GM13976 (cell line): ENCODE measurements around the gene FARS2.

Experiments
- DNase-seq: peaks from one replicate; pipeline ENCODE4 v3.0.0; 2012; ENCODE audit warnings: low spot score
- CTCF ChIP-seq: IDR thresholded peaks from 2 replicates; pipeline ENCODE4 v1.5.1; 2012; ENCODE audit warnings: borderline replicate concordance, mild to moderate bottlenecking; ENCODE audit not compliant: insufficient read depth; ENCODE audit errors: extremely low read depth, missing control alignments, control extremely low read depth
- in situ Hi-C: fragments of 300-500 bp; cut with MboI; formaldehyde crosslinking; loops from one replicate; pipeline ENCODE4 v1.12.0; 2022; ENCODE audit warnings: low sequenced_read_pairs, mixed read lengths, inconsistent platforms; ENCODE audit not compliant: unreplicated experiment

The FARS2 gene

GRCh38 chr6:5781019-5781418 lies 519.7 kb downstream of the FARS2 start:
- in situ Hi-C loops, result no loop called here
- no peak for DNase-seq
- TF ChIP-seq CTCF, result no peak

- in situ Hi-C loops, result no loop called here
- TF ChIP-seq CTCF, result no peak
- DNase-seq, result no peak
These were observed 520.7 kb downstream of the FARS2 start for GRCh38 chr6:5781966-5782556.

GRCh38 chr6:5782783-5783547 lies 521.7 kb downstream of the FARS2 start:
- in situ Hi-C loops, result no loop called here
- no peak for DNase-seq
- no peak for TF ChIP-seq CTCF

GRCh38 chr6:5783584-5784089 lies 522.3 kb downstream of the FARS2 start:
- DNase-seq, result no peak
- in situ Hi-C loops, result no loop called here
- no peak for TF ChIP-seq CTCF

GRCh38 chr6:5785249-5785648 lies 523.9 kb downstream of the FARS2 start:
- no peak for DNase-seq
- in situ Hi-C loops, result no loop called here
- no peak for TF ChIP-seq CTCF

GRCh38 chr6:5786321-5786968 lies 525.1 kb downstream of the FARS2 start:
- in situ Hi-C loops, result no loop called here
- no peak for DNase-seq
- no peak for TF ChIP-seq CTCF
